AG08395 (cell line): ENCODE data around the gene PPP1R13B.

Experiments used
- DNase-seq: peaks from one replicate; pipeline ENCODE4 v3.0.0; 2012; ENCODE audit warnings: mixed read lengths, low spot score

The PPP1R13B gene

DNA sequence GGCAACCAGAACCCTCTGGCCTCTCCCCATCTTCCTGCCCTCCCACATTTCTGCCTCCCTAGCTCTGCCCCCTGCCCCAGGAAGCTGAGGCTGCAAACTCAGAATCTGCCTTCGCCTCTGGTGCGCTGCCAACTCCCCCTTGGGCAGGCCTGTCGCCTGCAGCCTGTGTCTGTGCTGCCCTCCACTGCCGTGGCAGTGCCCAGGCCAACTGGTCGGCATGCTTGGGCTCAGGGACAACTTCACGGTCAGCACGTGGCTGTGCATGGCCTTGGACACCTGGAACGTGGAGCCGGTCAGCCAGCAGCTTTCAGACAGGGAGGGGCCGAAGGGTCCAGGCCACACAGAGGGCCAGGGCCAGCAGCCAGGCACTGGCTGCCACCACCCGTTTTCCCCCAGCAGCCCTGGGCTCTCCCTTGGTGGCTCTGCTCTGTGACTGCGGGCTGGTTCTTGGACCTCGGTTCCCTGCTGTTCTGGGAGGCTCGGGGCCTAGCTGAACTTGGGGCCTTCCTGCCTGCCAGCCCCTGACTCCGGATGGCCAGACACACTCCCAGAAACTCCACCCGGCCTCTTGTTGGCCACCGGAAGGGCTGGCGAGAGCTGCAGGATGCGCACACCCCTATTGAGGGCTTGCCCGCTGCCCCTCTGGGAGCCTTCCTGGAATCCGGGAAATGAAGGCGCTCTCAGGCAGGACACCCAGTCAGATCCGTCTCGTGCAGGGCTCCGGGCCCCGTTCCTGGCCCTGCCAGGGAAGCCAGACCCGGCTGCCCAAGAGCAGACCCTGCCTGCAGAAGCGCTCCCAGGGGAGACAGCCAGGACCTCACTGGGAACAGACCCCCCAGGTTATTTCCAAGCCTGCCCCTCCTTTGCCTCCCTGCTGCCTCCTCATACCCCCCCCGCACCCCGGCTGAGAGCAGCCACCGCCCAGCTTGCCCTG is 34.2 kb upstream of the PPP1R13B start:
- DNase-seq = no peak

DNA sequence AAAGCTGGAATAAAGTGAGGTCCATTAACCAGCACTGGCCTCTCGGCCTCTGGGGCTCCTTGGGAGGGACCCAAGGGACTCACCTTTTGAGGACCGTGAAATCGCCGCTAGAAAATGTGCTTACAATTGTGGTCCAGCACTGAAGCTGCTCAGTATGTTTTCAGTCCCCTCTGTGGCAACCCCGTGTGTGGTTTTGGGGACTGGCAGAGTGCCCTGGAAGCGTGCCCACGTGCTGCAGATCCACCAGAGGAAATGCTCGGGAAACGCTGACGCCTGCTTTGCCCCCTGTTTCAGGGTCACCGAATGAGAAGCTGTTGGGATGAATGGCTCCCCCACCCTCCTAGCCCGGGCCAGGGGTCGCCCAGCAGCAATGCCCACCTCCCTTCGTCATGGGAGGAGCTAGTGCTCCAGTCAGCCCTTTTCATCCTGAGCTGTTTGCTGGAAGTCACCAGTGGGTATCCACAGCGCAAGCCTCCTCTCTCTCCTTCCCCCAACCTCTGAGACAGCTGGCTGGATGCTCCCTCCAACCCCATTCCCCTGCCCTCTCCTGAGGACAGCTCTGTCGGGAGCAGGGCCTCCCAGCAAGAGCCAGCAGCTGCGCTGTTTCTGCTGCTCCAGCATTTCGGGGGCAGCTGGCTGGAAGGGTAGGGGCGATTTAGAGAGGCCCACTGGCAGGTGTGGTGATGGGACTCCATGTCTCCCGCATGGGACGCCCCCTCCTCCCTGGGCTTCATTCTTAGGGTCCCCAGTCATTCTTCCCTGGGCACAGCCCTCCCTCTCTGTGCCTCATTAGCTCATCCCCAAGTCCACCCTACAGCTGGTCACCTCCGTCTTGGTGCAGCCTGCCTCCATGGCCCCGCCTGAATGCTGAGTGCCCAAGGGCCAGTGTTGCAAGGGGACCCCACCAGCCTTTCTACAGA is 33.2 kb upstream of the PPP1R13B start:
- peak; percentile 89 for DNase-seq

DNA sequence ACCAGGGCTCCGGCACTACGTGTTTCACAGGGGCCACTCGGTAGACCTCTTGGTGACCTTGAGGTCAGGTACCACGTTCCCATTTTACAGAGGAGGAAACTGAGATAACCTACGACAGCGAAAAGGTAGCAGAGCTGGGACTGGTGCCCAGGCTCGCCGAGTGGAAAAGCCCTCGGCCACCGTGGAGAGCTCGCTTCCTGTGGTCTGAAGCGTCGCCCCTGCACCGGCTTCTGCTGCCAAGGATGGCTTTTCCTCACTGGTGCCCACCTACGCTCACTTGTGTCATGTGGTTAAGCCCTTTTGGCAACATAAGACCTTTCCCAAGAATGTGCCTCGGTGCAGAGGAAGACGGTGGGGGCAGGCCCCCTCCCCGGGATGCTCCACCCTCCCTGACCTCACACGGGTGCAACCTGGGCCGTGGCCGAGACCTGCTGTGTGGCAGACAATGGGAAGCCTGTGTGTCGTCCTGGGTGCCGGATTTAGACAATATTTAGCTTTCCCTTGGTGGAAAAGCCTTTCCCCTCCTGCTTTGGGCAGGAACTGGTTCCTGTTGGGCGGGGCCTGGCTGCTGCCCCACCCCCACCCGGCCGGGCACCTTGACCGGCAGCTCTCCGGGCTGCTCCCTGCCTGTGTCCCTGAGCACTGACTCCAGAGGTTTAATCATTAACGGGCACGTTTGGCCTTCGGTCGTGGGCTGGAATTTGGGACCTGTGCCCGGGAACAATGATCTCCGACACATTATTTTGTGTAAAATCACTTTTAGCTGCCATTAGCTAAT is 32.4 kb upstream of the PPP1R13B start:
- peak; percentile 66 for DNase-seq

DNA sequence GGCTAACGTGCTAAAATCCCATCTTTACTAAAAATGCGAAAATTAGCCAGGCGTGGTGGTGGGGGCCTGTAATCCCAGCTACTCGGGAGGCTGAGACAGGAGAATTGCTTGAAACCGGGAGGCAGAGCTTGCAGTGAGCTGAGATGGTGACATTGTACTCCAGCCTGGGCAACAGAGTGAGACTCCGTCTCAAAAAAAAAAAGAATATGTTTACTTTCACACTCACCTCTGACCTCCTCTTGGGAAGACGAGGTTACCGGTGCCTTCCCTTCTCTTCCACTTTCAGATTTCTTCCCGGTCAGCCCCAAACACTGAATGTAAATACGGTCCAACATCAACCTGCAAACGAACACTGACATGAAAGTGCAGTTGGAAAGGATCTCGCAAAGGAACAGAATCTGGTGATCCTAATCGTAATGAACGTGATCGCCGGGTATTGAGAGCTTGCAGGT is 31.8 kb upstream of the PPP1R13B start:
- DNase-seq = no peak

DNA sequence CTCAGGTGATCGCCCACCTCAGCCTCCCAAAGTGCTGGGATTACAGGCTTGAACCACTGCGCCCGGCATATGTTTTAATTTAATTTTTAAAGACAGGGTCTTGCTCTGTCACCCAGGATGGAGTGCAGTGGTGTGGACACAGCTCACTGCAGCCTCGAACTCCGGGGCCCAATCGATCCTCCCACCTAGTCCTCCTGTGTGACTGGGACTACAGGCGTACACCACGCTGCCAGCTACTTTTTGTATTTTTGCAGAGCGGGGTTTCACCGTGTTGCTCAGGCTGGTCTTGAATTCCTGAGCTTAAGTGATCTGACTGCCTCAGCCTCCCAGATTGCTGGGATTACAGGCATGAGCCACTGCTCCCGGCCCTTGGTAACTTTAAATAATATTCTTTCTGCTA is 30.8 kb upstream of the PPP1R13B start:
- DNase-seq = no peak

DNA sequence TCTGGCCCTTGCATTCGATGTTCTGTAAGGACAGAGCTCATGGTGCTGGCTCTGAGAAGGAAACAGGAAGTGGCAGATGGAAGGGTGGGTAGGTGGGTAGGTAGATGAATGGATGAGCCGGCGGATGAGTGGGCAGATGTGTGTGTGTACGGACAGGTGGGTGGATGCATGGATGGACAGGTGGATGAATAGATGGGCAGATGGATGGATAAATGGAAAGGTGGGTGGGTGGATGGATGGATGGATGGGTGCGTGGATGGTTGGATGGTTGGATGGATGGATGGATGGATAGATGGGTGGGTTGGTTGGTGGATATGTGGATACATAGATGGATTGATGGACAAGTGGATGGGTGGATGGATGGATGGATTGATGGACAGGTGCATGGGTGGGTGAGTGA is 27.6 kb upstream of the PPP1R13B start:
- DNase-seq = no peak

DNA sequence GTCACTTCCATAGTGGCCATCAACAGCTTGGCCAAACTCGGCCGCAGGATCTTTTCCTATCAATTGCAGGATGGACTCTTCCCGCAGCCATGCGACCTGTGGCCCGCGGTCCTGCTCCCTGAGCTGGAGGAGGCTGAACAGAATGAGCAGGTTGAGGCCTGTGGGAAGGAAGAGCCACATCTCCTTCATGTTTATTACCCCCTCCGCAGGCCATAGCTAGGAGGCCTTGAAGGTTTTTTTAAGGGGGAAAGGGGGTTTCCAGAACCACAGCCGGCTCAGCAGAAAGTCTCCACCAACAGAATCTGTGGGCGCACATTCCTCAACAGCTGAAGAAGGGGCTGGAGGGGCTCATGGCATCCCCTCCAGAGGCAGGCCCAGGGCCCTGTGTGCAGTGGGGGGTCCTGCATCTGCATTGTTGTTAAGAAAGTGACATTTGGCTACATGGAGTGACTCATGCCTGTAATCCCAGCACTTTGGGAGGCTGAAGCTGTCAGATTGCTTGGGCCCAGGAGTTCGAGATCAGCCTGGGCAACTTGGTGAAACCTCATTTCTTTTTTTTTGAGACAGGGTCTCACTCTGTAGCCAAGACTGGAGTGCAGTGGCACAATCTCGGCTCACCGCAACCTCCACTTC is 25.2 kb upstream of the PPP1R13B start:
- no peak for DNase-seq

DNA sequence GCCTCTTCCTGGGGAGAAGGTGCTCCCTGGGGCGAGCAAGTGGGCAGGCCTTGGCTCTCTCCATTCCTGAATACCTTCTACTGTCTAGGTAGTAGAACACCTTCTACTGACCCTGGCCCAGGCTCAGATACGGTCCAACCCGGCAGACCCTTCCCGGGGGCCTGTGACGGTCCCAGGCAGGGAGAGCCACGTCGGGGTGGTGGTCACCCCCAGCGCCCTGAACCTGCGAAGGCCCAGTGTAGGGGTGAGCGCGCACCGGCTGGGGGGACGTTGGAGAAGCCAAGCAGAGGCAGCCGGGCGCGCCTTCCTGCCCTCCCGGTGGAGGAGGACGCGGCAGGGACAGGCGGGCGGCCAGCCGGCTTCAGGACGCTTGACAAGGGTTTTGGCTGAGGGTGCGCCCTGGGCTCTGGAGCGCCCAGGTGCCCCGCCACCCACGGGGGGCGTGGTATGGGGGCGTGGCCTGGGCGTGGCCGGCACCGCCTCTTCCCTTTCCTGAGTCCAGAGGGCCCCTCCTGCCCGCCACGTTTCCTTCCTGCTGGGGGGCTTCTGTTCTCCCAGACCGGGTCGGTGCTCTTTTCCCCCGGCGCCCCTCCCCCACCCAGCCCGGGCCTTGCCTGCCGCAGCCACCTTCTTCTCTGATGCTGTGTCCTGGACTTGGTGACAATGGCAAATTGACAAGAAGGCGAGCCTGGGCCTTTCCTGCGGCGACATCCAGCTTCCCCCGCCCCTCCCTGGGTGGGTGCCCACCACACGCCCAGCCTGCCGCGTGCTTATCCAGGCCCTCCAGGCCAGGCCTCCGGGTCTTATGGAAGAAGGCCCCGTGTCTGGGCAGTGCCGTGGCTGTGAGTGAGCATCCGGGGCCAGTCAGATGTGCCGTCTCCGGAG is 24.5 kb upstream of the PPP1R13B start:
- no peak for DNase-seq

DNA sequence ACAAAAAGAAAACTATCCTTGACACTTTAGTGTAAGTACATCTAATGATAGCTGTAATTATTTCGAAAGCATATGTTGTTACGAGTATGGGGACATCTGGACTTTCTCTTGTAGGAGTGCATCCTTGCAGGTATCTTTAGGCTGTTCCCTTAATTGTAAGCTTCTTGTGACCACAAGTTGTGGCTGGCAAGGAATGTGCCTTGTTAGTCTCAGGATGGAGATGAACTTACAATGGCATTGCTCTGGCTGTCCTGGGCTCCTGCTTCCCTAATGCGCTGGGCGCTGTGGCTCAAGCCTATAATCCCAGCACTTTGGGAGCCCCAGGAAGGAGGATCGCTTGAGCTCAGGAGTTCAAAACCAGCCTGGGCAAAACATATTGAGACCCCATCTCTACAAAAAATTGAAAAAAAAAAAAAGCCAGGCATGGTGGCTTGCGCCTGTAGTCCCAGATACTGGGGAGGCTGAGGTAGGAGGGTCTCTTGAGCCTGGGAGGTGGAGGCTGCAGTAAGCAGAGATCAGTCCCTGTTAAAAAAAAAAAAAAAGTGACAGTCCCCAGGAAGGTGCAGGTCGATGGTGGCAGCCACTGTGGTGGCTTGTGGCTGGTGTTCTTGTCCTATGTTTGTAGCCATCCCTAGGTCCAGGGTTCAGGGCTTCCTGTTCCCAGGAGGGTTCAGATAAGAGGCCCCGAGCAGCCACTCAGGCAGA is 23.7 kb upstream of the PPP1R13B start:
- DNase-seq = no peak

DNA sequence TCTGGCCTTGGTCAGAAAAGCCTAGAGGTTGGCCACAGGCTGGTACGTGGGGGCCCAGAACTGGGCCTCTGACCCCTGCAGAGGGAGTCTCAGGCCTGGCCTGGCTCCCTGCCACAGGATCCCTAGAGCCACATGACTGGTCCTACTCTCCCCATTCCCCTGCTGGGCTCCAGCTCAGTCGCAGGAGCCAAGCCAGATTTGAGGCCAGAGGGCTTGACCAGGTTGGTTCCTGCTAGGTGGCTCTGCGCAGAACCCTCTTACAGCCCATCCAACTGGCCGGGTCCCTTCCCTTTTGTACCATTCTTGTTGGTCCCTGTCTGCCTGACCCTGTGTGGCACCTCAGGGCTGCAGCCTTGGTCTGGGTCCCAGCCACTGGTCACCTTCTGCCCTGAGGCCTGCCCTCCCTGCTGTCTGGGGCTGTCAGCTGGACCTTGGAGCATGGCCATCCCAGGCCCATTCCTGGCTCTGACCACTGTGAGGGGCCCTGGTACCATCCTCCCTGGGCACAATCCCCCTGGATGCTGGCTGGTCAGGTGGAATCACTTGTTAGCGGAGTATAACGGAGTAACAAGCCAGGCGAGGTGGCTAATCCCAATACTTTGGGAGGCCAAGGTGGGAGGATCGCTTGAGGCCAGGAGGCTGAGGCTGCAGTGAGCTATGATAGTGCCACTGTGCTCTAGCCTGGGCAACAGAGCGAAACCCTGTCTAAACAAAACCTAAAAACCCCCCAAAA is 22.9 kb upstream of the PPP1R13B start:
- DNase-seq = no peak

DNA sequence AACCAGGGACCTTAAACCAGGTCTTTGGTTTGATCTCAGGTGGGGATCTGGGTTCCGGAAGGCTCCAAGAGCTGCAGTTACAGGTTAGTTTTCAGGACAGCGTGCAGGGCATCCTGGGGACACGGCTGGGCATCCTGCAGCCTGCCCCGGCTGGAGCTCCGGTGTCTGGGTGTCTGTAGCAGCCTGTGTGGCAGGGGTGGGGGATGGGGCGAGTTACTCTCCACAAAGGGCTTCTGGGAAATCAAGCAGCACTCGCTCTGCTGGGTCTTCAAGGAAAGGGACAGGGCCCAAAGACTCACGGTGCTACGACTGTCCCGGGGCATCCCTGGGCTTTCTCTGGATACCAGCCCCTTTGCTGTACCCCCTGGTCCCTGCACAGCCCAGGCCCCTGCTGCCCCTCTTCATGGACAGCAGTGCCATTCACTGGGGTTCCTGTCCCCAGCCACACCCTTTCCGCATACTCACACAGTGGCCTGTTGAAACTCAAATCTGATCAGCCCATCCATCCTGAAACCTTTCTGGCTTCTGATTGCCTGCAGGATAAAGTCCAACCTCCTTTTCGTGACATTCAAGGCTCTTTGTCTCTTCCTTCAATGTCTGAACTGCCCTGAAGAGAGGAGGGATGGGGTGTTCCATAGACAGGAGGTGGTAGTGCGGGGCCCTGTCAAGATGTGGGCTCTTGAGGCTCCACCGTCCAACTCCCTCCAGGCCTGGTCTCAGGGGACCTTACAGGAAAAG is 22.2 kb upstream of the PPP1R13B start:
- no peak for DNase-seq

DNA sequence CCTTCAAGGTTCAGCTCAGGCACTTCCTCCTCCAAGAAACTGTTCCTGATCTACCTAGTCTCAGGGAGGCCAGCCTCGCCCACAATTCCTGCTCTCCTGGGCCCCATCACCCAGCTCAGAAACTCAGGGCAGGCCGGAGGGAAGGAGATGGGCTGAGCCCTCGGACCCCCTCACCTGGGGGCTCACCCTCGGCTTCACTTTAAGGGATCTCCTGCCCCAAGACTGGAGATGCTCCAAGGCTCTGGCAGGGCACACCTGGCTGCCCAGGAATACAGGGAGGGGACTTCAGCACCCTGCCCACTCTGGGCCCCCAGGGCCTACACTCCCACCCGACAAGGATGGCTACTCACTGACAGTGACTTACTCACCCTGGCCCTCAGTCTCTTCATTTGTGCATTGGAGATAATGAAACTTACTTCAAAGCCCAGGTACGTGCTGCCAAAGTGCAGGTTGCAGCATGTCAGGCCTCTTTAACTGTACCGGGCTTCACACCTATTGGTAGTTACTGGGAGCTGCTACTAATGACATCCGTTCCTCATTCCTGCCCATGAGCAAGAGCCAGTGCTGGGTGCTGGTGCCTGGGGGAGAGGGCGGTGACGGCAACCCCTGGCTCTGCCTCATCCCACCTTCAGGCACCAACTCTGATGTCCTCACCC is 21.0 kb upstream of the PPP1R13B start:
- DNase-seq = no peak

DNA sequence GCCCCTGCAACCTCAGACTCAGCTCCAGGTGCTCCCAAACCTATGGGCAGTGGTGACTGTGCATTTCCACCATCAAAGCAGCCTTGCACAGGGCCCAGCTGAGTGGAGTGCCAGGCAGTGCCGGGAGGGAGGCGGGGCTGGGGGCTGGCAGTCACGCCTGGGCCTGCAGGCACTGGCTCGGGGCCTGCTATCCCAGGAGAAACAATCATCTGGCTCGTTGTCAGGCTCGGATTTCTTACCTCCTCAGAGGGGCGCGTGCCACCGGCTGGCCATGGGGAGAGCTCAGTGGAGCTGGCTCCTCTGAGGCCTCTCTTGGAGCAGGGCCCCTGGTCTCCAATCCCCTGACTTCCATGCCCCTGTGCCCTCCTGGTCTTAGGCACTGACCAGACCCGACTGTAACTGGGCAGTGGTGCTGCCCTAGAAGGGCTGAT is 20.2 kb upstream of the PPP1R13B start:
- DNase-seq = no peak

DNA sequence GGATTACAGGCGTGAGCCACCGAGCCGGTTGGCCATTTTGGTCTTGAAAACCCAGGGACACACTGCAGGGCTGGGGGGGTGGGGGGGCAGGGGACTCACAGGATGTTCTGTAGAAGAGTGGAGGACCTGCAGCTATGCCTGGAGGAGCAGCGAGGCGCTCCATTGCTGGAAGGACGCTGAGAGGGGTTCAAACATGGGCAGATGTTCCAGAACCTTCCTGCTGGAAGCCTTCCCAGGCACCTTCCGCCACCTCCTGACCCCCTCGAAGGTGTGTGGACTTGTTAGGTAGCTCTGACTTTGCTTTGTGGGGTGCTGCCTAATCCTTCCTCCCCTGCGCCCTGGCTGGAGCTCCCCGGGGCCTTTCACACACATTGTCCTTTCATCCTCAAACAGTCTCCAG is 19.6 kb upstream of the PPP1R13B start:
- DNase-seq = no peak

DNA sequence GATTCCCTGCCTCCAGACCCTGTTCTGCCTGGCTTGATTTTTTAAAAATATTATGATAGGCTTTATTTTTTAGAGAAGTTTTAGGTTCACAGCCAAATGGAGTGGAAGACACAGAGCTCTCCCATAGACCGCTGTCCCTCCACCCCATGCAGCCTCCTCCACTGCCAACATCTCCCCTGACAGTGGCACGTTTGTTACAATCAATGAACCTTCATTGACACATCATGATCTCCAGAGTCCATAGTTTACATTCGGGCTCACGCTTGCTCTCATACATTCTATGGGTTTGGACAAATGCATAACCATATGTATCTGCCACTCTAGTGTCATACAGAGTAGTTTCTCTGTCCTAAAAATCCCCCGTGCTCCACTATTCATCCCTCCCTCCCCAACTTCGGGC is 15.9 kb upstream of the PPP1R13B start:
- no peak for DNase-seq

DNA sequence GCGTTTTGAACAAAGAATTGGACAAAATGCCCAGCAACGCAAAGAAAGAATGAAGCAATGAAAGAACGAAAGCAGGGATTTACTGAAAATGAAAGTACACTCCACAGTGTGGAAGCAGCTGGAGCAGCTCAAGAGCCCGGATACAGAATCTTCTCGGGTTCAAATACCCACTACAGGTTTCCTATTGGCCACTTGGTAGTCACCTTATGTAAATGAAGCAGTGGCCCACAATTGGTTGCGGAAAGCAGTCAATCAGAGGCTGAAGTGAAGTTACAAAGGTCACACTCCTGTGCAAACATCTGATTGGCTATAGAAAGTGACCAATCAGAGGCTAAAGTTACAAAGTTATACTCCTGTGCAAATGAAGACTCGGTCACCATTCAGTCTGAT is 15.0 kb upstream of the PPP1R13B start:
- DNase-seq = no peak

DNA sequence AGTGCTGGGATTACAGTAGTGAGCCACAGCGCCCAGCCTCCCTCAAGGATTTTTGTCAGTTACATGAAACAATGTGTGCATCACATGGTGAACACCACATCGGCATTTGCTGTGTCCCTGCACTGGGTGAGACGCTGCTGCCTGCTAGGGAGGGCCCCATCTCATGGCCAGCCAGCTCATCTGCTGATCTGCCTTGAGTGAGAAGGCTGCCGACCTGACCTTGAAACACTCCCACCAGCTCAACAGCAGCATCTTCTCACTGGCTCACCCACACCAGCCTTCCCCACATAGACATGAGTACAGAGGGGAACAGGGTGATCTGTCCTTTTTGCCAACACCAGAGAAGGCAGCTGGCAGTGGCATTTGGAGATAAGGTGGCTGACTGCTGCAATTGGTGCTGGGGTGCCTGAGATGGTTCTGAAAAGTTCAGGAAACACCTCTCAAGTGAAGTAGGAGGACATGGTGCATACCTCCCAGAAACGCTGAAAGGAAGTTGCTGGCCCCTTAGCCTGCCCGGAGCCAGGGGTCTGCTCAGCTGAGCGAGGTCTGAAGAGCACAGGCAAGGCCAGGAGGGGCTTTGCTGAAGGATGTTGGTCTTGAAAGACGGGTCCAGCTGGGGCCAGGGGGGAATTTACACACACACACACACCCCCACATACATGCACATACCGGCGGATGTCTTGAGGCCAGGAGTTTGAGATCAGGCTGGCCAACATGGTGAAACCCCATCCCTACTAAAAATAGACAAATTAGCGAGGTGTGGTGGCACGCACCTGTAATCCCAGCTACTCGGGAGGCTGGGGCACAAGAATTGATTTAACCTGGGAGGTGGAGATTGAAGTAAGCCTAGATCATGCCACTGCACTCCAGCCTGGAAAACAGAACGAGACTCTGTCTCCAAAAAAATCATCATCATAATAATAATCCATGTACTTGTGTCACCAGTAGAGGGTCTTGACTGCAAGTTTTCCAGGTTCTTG is 14.3 kb upstream of the PPP1R13B start:
- DNase-seq = no peak
